ENCODE results near the gene ABHD2. TPM values are rescaled to one million over a fixed set of nuclear protein-coding genes. Genes with fewer than 3 reads are reported as not detected.
A peak's percentile ranks its signal among the peaks of the same experiment; 100 is the strongest.

Gene ABHD2
- polyA plus RNA-seq, 2 donors = 3.8 to 6.0 TPM

DNA sequence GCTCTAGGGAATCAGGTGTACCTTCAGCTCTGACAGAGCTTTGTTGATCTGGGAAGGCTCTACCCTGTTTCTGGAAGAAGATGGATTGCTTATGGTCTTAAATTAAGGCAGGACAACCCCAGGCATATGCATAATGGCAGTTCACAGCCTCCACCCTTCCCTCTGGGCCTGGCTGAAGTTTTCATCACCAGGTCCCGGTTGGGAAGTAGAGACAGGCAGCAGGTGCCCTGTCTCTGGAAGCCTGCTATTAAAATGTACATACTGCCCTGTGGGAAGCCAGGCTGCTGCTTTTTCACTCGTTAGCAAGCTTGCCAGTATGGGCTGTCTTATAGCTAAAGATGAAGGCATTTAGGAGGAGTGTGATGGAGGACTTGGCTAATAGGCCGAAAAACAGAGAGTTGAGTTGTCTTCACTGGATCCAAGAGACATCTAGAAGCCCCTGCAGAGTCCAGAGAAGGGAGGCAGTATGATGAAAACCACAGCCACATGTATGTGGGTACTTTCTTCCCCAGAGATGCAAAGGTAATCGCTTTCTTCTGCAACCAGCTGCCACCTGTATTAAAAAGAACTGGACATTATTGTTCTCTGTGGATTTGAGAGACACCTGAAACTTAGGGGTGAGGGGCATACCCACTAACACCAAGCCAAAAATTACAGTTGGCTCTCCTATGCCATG lies 34.4 kb downstream of the ABHD2 start:
- H3K36me3 ChIP-seq (ENCODE audit: control insufficient read depth in 2 of 2, insufficient read depth in 2 of 2, low read length in 1 of 2) = no peaks in the 10 kb centered on the region
- WGBS, 2 donors = 82 to 85% methylated on average over 4 of the region's 4 CpGs
- H3K27me3 ChIP-seq (ENCODE audit: control insufficient read depth in 1 of 2, insufficient read depth in 2 of 2, low read length in 2 of 2) = no peaks in the 10 kb centered on the region
- H3K4me3 ChIP-seq (ENCODE audit: low read depth in 1 of 2, low read length in 2 of 2) = no peak overlapping the region
- no peaks in the 10 kb centered on the region for H3K9me3 ChIP-seq (ENCODE audit: control insufficient read depth in 2 of 2, insufficient read depth in 1 of 2, low read depth in 1 of 2, low read length in 1 of 2)
- peaks cover 0 to 5% of the 10 kb centered on the region in 2 donors for H3K4me1 ChIP-seq (ENCODE audit: control insufficient read depth in 2 of 2, insufficient read depth in 2 of 2, low read length in 1 of 2)
- peak overlapping the region; percentile 29 to 94 for H3K27ac ChIP-seq (ENCODE audit: low read depth in 2 of 2, low read length in 1 of 2)

DNA sequence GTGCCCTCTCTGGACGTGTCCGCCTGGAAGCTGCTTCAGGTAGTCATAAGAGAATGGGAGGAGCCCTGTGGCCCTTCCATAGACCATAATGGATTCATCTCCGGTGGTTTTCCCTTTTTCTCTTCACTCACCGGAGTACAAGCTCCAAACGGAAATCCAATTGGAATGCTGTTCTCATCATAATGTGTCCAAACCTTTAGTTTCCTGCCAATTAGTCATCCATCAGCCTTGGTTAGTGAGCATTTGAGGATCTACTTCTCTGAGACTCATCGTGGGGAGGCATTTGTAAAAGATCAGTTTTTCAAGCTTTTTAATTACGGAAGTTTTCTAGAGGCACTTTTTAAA lies 34.9 kb downstream of the ABHD2 start:
- Histone ChIP-seq H3K9me3 (ENCODE audit: control insufficient read depth in 2 of 2, insufficient read depth in 1 of 2, low read depth in 1 of 2, low read length in 1 of 2) (no peaks in the 10 kb centered on the region), H3K4me1 (ENCODE audit: control insufficient read depth in 2 of 2, insufficient read depth in 2 of 2, low read length in 1 of 2) (peaks cover 0 to 5% of the 10 kb centered on the region in 2 donors), H3K27me3 (ENCODE audit: control insufficient read depth in 1 of 2, insufficient read depth in 2 of 2, low read length in 2 of 2) (no peaks in the 10 kb centered on the region), H3K27ac (ENCODE audit: low read depth in 2 of 2, low read length in 1 of 2) (peak overlapping the region in 1 of 2 donors; percentile 7), H3K4me3 (ENCODE audit: low read depth in 1 of 2, low read length in 2 of 2) (no peak overlapping the region), H3K36me3 (ENCODE audit: control insufficient read depth in 2 of 2, insufficient read depth in 2 of 2, low read length in 1 of 2) (no peaks in the 10 kb centered on the region)
- 79 to 87% methylated on average over 7 of the region's 7 CpGs for WGBS, 2 donors

DNA sequence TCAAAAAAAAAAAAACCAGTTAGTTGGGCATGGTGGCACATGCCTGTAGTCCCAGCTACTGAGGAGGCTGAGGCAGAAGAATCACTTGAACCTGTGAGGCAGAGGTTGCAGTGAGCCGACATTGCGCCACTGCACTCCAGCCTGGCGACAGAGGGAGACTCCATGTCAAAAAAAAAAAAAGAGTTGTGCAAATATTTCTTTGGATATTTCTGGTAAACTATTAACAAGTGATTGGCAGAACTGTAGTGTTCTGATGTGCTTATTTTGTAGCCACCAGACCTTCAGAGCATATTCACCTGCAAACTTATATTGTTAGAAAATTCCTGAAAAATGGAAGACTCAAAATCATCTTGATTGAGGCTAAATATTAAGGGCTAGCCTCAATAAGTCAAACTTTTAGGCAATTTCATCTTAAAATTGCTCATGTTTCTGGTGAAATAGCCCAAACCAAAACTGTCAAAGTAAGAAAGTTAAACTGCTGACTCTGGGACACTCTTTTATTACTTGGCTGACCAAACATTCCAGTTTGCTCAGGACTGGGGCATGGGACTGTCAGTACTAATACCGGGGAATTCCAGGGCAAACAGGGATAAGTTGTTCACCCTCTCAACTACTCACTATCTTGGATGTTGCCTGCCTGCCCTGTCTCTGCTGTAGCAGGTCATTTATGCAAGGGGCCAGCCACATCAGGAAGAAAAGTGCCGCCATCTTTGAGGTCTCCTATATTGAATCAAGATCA lies 37.0 kb downstream of the ABHD2 start:
- H3K36me3 ChIP-seq (ENCODE audit: control insufficient read depth in 2 of 2, insufficient read depth in 2 of 2, low read length in 1 of 2) = no peaks in the 10 kb centered on the region
- 78 to 93% methylated on average over 5 of the region's 5 CpGs for WGBS, 2 donors

DNA sequence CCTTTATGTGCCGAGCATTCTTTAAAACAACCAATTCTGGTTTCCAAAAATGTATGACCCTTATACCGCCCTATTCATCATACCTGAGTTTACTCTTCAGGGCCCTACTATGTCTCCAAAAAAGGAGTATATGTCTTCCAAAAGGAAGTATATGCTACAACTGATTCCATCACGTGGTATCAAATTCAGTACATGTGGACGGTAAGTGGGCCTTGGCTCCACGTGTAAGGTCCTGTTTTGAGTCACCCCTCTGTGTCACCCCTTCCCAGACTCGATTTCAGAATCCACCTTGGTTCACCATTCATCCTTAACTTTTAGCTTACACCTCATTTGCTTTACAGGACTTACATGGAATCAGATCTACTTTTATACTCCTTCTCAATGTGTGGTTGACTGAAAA lies 37.8 kb downstream of the ABHD2 start:
- H3K27me3 ChIP-seq (ENCODE audit: control insufficient read depth in 1 of 2, insufficient read depth in 2 of 2, low read length in 2 of 2) = no peaks in the 10 kb centered on the region
- peaks cover 0 to 3% of the 10 kb centered on the region in 2 donors for H3K4me1 ChIP-seq (ENCODE audit: control insufficient read depth in 2 of 2, insufficient read depth in 2 of 2, low read length in 1 of 2)
- no peak overlapping the region for H3K4me3 ChIP-seq (ENCODE audit: low read depth in 1 of 2, low read length in 2 of 2)
- no peak overlapping the region for H3K27ac ChIP-seq (ENCODE audit: low read depth in 2 of 2, low read length in 1 of 2)
- peaks cover 0 to 2% of the 10 kb centered on the region in 2 donors for H3K36me3 ChIP-seq (ENCODE audit: control insufficient read depth in 2 of 2, insufficient read depth in 2 of 2, low read length in 1 of 2)
- WGBS, 2 donors = 89 to 93% methylated on average over 6 of the region's 6 CpGs
- no peaks in the 10 kb centered on the region for H3K9me3 ChIP-seq (ENCODE audit: control insufficient read depth in 2 of 2, insufficient read depth in 1 of 2, low read depth in 1 of 2, low read length in 1 of 2)

More for the DNA sequence above, 37.0 kb downstream of the ABHD2 start:
- Histone ChIP-seq H3K4me1 (ENCODE audit: control insufficient read depth in 2 of 2, insufficient read depth in 2 of 2, low read length in 1 of 2) (peaks cover 0 to 3% of the 10 kb centered on the region in 2 donors), H3K27ac (ENCODE audit: low read depth in 2 of 2, low read length in 1 of 2) (no peak overlapping the region), H3K27me3 (ENCODE audit: control insufficient read depth in 1 of 2, insufficient read depth in 2 of 2, low read length in 2 of 2) (no peaks in the 10 kb centered on the region), H3K4me3 (ENCODE audit: low read depth in 1 of 2, low read length in 2 of 2) (no peak overlapping the region), H3K9me3 (ENCODE audit: control insufficient read depth in 2 of 2, insufficient read depth in 1 of 2, low read depth in 1 of 2, low read length in 1 of 2) (no peaks in the 10 kb centered on the region)

DNA sequence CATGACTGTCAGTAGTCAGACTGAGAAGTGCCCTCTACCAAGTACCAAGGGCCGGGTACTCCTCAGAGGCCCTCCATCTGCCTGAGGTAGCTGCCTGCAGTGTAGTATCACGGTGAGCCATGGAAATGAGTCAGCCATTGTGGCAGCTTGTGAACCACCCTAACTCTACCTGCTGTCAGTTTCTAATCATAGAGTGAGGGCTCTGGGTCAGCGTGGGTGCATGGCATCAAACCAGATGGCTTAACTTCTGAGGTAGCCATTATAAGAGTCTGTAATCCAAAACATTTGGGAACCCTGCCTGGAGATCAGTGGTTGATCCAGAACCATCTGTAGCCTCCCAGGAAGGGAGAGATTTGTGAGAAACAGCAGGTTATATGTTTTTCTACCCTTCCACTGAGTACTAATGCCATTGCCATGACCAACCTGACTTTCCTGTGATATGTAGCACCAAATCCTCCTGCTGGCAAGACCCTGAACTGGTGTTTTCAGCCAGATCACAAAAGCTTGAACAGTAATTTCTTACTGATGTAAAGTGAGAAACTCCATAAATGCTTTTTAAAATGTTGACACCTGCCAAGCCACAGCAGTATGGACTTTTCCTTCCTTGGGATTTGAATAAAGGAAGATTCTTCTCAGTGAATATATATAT lies 38.9 kb downstream of the ABHD2 start:
- Histone ChIP-seq H3K4me1 (ENCODE audit: control insufficient read depth in 2 of 2, insufficient read depth in 2 of 2, low read length in 1 of 2) (peaks cover 0 to 3% of the 10 kb centered on the region in 2 donors), H3K27ac (ENCODE audit: low read depth in 2 of 2, low read length in 1 of 2) (peak overlapping the region in 1 of 2 donors; percentile 10)
- 68 to 69% methylated on average over 3 of the region's 3 CpGs for WGBS, 2 donors

DNA sequence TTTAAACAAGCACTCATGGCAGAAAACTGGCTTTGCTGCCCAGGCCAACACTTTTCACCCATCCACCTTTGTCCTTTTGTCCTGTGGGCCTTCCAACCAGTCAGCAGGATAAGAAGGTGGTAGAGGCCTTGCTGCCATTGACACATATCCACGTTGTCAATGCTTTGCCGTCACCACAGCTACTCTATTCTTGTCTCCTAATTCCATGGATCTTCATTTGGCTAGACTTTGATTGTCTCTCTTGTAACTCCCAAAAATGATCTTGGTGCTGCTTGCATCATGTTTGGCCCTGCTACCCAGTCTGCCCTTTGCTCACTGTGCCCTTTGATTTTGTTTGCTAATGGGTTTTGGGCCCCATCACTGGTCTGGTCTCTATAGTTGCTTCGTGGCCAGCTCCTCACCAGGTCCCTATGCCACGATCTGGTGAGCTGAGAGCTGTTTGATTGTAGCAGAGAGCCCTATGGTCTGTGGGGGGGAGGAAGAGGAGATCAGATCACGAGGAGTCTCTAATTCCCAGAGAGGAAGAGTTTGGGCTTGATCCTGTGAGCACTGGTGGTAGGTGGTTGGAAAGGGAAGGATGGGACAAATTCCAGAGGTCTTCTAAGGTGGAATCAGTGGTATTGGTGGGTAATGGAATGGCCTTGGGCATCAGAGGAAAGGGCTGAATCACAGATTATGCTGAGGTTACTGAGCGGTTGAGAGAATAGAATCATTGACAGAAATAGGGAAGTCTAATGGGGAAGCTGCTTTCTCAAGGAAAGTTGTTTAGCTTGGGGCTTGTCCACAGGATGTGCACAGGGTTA lies 40.3 kb downstream of the ABHD2 start:
- H3K4me1 ChIP-seq (ENCODE audit: control insufficient read depth in 2 of 2, insufficient read depth in 2 of 2, low read length in 1 of 2) = peaks cover 0 to 3% of the 10 kb centered on the region in 2 donors

More for the DNA sequence above, 38.9 kb downstream of the ABHD2 start:
- H3K4me3 ChIP-seq (ENCODE audit: low read depth in 1 of 2, low read length in 2 of 2) = no peak overlapping the region
- H3K27me3 ChIP-seq (ENCODE audit: control insufficient read depth in 1 of 2, insufficient read depth in 2 of 2, low read length in 2 of 2) = no peaks in the 10 kb centered on the region
- H3K9me3 ChIP-seq (ENCODE audit: control insufficient read depth in 2 of 2, insufficient read depth in 1 of 2, low read depth in 1 of 2, low read length in 1 of 2) = no peaks in the 10 kb centered on the region
- H3K36me3 ChIP-seq (ENCODE audit: control insufficient read depth in 2 of 2, insufficient read depth in 2 of 2, low read length in 1 of 2) = peaks cover 0 to 2% of the 10 kb centered on the region in 2 donors

GRCh38 chr15:89129123-89129815 lies 41.0 kb downstream of the ABHD2 start:
- H3K36me3 ChIP-seq (ENCODE audit: control insufficient read depth in 2 of 2, insufficient read depth in 2 of 2, low read length in 1 of 2) = peaks cover 0 to 2% of the 10 kb centered on the region in 2 donors
- no peak overlapping the region for H3K4me3 ChIP-seq (ENCODE audit: low read depth in 1 of 2, low read length in 2 of 2)
- H3K4me1 ChIP-seq (ENCODE audit: control insufficient read depth in 2 of 2, insufficient read depth in 2 of 2, low read length in 1 of 2) = peaks cover 0 to 3% of the 10 kb centered on the region in 2 donors
- no peaks in the 10 kb centered on the region for H3K9me3 ChIP-seq (ENCODE audit: control insufficient read depth in 2 of 2, insufficient read depth in 1 of 2, low read depth in 1 of 2, low read length in 1 of 2)
- 47 to 50% methylated on average over 3 of the region's 3 CpGs for WGBS, 2 donors
- H3K27me3 ChIP-seq (ENCODE audit: control insufficient read depth in 1 of 2, insufficient read depth in 2 of 2, low read length in 2 of 2) = no peaks in the 10 kb centered on the region
- H3K27ac ChIP-seq (ENCODE audit: low read depth in 2 of 2, low read length in 1 of 2) = peak overlapping the region in 1 of 2 donors; percentile 54

More for the DNA sequence above, 40.3 kb downstream of the ABHD2 start:
- Histone ChIP-seq H3K27me3 (ENCODE audit: control insufficient read depth in 1 of 2, insufficient read depth in 2 of 2, low read length in 2 of 2) (no peaks in the 10 kb centered on the region), H3K9me3 (ENCODE audit: control insufficient read depth in 2 of 2, insufficient read depth in 1 of 2, low read depth in 1 of 2, low read length in 1 of 2) (no peaks in the 10 kb centered on the region), H3K4me3 (ENCODE audit: low read depth in 1 of 2, low read length in 2 of 2) (no peak overlapping the region), H3K36me3 (ENCODE audit: control insufficient read depth in 2 of 2, insufficient read depth in 2 of 2, low read length in 1 of 2) (peaks cover 0 to 2% of the 10 kb centered on the region in 2 donors), H3K27ac (ENCODE audit: low read depth in 2 of 2, low read length in 1 of 2) (no peak overlapping the region)
- 93% methylated on average over 6 of the region's 6 CpGs for WGBS, 2 donors

DNA sequence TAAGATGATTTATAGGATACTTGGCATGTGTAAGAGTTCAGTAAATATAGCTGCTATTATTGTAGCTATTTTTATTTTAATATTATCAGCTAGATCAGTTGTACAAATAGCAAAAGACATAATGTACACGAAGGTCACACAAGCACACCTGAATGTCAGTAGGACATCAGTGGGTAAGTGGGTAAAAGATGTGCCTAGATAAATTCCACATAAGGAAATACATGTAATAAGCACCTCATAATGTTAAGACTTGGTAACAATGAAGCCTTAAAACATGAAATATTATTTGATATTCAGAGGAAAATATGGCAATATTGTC lies 41.5 kb downstream of the ABHD2 start:
- Histone ChIP-seq H3K27me3 (ENCODE audit: control insufficient read depth in 1 of 2, insufficient read depth in 2 of 2, low read length in 2 of 2) (no peaks in the 10 kb centered on the region), H3K27ac (ENCODE audit: low read depth in 2 of 2, low read length in 1 of 2) (no peak overlapping the region), H3K4me1 (ENCODE audit: control insufficient read depth in 2 of 2, insufficient read depth in 2 of 2, low read length in 1 of 2) (peaks cover 0 to 3% of the 10 kb centered on the region in 2 donors), H3K36me3 (ENCODE audit: control insufficient read depth in 2 of 2, insufficient read depth in 2 of 2, low read length in 1 of 2) (peaks cover 0 to 2% of the 10 kb centered on the region in 2 donors), H3K4me3 (ENCODE audit: low read depth in 1 of 2, low read length in 2 of 2) (no peak overlapping the region), H3K9me3 (ENCODE audit: control insufficient read depth in 2 of 2, insufficient read depth in 1 of 2, low read depth in 1 of 2, low read length in 1 of 2) (no peaks in the 10 kb centered on the region)
- WGBS, 2 donors = 57 to 80% methylated on average over 1 of the region's 1 CpG

GRCh38 chr15:89130201-89130600 lies 41.9 kb downstream of the ABHD2 start:
- Histone ChIP-seq H3K27me3 (ENCODE audit: control insufficient read depth in 1 of 2, insufficient read depth in 2 of 2, low read length in 2 of 2) (no peaks in the 10 kb centered on the region), H3K36me3 (ENCODE audit: control insufficient read depth in 2 of 2, insufficient read depth in 2 of 2, low read length in 1 of 2) (peaks cover 0 to 2% of the 10 kb centered on the region in 2 donors), H3K4me1 (ENCODE audit: control insufficient read depth in 2 of 2, insufficient read depth in 2 of 2, low read length in 1 of 2) (peaks cover 0 to 3% of the 10 kb centered on the region in 2 donors), H3K4me3 (ENCODE audit: low read depth in 1 of 2, low read length in 2 of 2) (no peak overlapping the region), H3K27ac (ENCODE audit: low read depth in 2 of 2, low read length in 1 of 2) (no peak overlapping the region), H3K9me3 (ENCODE audit: control insufficient read depth in 2 of 2, insufficient read depth in 1 of 2, low read depth in 1 of 2, low read length in 1 of 2) (no peaks in the 10 kb centered on the region)
- WGBS, 2 donors = 80 to 81% methylated on average over 5 of the region's 5 CpGs
